Endothelial cell of umbilical vein (primary cell): ENCODE data around the gene TSPAN13. TPM values are rescaled to one million over a fixed set of nuclear protein-coding genes. Genes with fewer than 3 reads are reported as not detected.

Experiments used
- BruUV-seq: library from RNA; stranded (reverse); fragments of 400-500 nt; replicated peaks from 2 replicates; lab custom pipeline; 2021; lab: Mats Ljungman, UMichigan
- CTCF ChIA-PET: fragments of 300-600, 350-600 bp; sonication (Branson Sonifier 250); formaldehyde crosslinking; loops from one replicate; lab custom pipeline; 2021; ENCODE audit warnings: antibody characterized with exemption, inconsistent platforms; lab: Charles Lee
- POLR2A ChIA-PET: fragments of 300-600, 350-600 bp; sonication (Branson Sonifier 250); formaldehyde crosslinking; loops from one replicate; lab custom pipeline; 2021; ENCODE audit warnings: antibody characterized with exemption, inconsistent platforms; lab: Charles Lee
- DNase-seq: peaks from one replicate; pipeline ENCODE4 v3.0.0-alpha.2; 2011; ENCODE audit warnings: low read depth, low spot score
- FAIRE-seq: peaks from 2 replicates; lab custom pipeline; 2011; peaks lifted over from hg19 to GRCh38; lab: Jason Lieb, UNC
- H2AFZ ChIP-seq: 2 replicates; pipeline ENCODE4 v1.6.0; 2012; ENCODE audit warnings: low read depth, low read length, control low read depth, inconsistent platforms
- H3K27ac ChIP-seq: 2 replicates; pipeline ENCODE4 v1.5.1; 2011; ENCODE audit warnings: low read depth, mild to moderate bottlenecking, control low read depth, low read length, moderate library complexity; ENCODE audit not compliant: insufficient read depth
- H3K27me3 ChIP-seq, 2 experiments: 2 replicates each; pipeline versions ENCODE4 v1.6.0 to v1.6.1; 2011; ENCODE audit warnings: low read length in 2 of 2, mixed read lengths in 1 of 2; ENCODE audit not compliant: control insufficient read depth in 2 of 2, insufficient read depth in 2 of 2
- H3K36me3 ChIP-seq, 2 experiments: 2 replicates in 1 of 2; 3 replicates in 1 of 2; pipeline ENCODE4 v1.5.1; 2011; ENCODE audit warnings: low read length in 2 of 2, mild to moderate bottlenecking in 1 of 2, moderate library complexity in 1 of 2; ENCODE audit not compliant: control insufficient read depth in 2 of 2, insufficient read depth in 2 of 2; ENCODE audit errors: extremely low read depth in 1 of 2
- H3K4me1 ChIP-seq: 3 replicates; pipeline ENCODE4 v1.5.1; 2011; ENCODE audit warnings: mild to moderate bottlenecking, low read length; ENCODE audit not compliant: control insufficient read depth, insufficient read depth; ENCODE audit errors: extremely low read depth
- H3K4me2 ChIP-seq: 2 replicates; pipeline ENCODE4 v1.6.1; 2011; ENCODE audit warnings: low read length, control low read depth, mixed read lengths; ENCODE audit not compliant: insufficient read depth
- H3K4me3 ChIP-seq, 3 experiments: fragments of 200-600 bp in 1 of 3; sonication (generic), shearing (Covaris generic) in 1 of 3; replicated peaks in 1 of 3; 2 replicates each; pipeline ENCODE4 v1.5.1; 2011 to 2016; ENCODE audit warnings: control low read depth in 3 of 3, low read length in 3 of 3, mild to moderate bottlenecking in 2 of 3, inconsistent platforms in 1 of 3, low read depth in 1 of 3, moderate library complexity in 1 of 3; ENCODE audit not compliant: insufficient read depth in 1 of 3
- H3K79me2 ChIP-seq: 2 replicates; pipeline ENCODE4 v1.6.0; 2012; ENCODE audit warnings: low read length, inconsistent platforms; ENCODE audit not compliant: control insufficient read depth, insufficient read depth
- H3K9ac ChIP-seq: replicated peaks from 2 replicates; pipeline ENCODE3; 2011; ENCODE audit warnings: low read length, control low read depth; ENCODE audit not compliant: insufficient read depth; ENCODE audit errors: extremely low read depth
- H3K9me1 ChIP-seq: replicated peaks from 3 replicates; pipeline ENCODE4 v1.6.0; 2011; ENCODE audit warnings: mild to moderate bottlenecking, low read length; ENCODE audit not compliant: control insufficient read depth, insufficient read depth; ENCODE audit errors: extremely low read depth
- H3K9me3 ChIP-seq: replicated peaks from 2 replicates; pipeline ENCODE4 v1.5.1; 2012; ENCODE audit warnings: low read length, inconsistent platforms; ENCODE audit not compliant: control insufficient read depth, insufficient read depth
- H4K20me1 ChIP-seq: replicated peaks from 2 replicates; pipeline ENCODE3; 2011; ENCODE audit warnings: mild to moderate bottlenecking, low read length; ENCODE audit not compliant: control insufficient read depth, insufficient read depth; ENCODE audit errors: extremely low read depth
- EZH2 ChIP-seq: IDR thresholded peaks from 2 replicates; pipeline ENCODE4 v1.6.1; 2012; ENCODE audit warnings: borderline replicate concordance, low read depth, mild to moderate bottlenecking, moderate library complexity, low read length, inconsistent platforms; ENCODE audit not compliant: severe bottlenecking
- GATA2 ChIP-seq: IDR thresholded peaks from 2 replicates; pipeline ENCODE4 v1.7.0; 2011; ENCODE audit warnings: low read depth, mild to moderate bottlenecking, moderate library complexity, mixed read lengths, low read length; ENCODE audit not compliant: insufficient read length, insufficient read depth
- POLR2A ChIP-seq: IDR thresholded peaks from 2 replicates; pipeline ENCODE4 v1.6.1; 2012; ENCODE audit warnings: low read depth, mild to moderate bottlenecking, control low read depth, low read length
- POLR2AphosphoS5 ChIP-seq: IDR thresholded peaks from 2 replicates; pipeline ENCODE4 v1.6.1; 2012; ENCODE audit warnings: low read depth, mild to moderate bottlenecking, control low read depth, low read length, moderate library complexity; ENCODE audit not compliant: insufficient read depth
- dilution Hi-C: fragments of 300-500 bp; cut with MboI; formaldehyde crosslinking; loops from one replicate; pipeline ENCODE4 v1.15.0; 2019; ENCODE audit warnings: low sequenced_read_pairs; ENCODE audit not compliant: extremely low pct_ligation_motif_present
- intact Hi-C: fragments of 100-400 bp; cut with micrococcal nuclease; formaldehyde crosslinking; loops from one replicate; pipeline ENCODE4 v1.10.0; 2022
- polyA plus RNA-seq, 4 experiments: library from polyadenylated mRNA; depleted of rRNA in 3 of 4; stranded (reverse) in 3 of 4; unstranded in 1 of 4; fragments of >200 nt; gene quantifications; 2 replicates each; pipeline versions ENCODE4 v1.2.1 to v1.2.3, GENCODE V29; 2011 to 2012; ENCODE audit warnings: missing spikeins in 1 of 4
- total RNA-seq: library from RNA; stranded (reverse); gene quantifications from 2 replicates; pipeline ENCODE4 v1.2.3, GENCODE V29; 2021

TSPAN13 gene
- total and polyA plus RNA-seq, 2 donors (not counting 3 experiments of a cell fraction or from before 2014, with no cell fraction given): 13.3 to 33.0 TPM

DNA sequence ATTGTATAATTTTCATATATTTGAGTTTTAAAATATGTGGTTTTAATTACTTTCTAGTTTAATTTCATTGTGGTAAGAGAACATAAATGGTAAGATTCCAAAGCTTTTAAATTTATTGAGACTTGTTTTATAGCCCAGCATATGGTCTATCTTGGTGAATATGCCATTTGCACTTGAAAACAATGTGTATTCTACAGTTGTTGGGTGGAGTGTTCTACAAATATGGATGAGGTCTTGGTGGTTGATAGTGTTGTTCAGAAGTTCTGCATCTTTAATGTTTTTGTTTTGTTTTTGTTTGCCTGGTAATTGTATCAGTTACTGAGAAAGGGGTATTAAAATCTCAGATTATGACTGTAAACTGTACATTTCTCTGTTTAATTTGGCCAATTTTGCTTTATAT, 37.6 kb upstream of the TSPAN13 start:
- dilution Hi-C loops (no loop called here), intact Hi-C loops (no loop called here)
- CTCF ChIA-PET: no interaction called here
- POLR2A ChIA-PET: no interaction called here
- H3K79me2 ChIP-seq: no peaks in the 10 kb centered on the region
- H3K4me1 ChIP-seq: no peaks in the 10 kb centered on the region
- no peaks in the 10 kb centered on the region for H3K36me3 ChIP-seq
- no peak overlapping the region for H2AFZ ChIP-seq
- H3K9me1 ChIP-seq: no peaks in the 10 kb centered on the region
- H4K20me1 ChIP-seq: no peaks in the 10 kb centered on the region
- no TSS peak for BruUV-seq
- H3K4me3 ChIP-seq: no peak overlapping the region
- DNase-seq (no peak), FAIRE-seq (no peak)
- no peak for TF ChIP-seq POLR2A
- no peak for TF ChIP-seq POLR2AphosphoS5
- TF ChIP-seq EZH2: no peak
- TF ChIP-seq GATA2: no peak
- H3K27me3 ChIP-seq: no peaks in the 10 kb centered on the region
- H3K4me2 ChIP-seq: no peak overlapping the region
- no peak overlapping the region for H3K9ac ChIP-seq
- no peaks in the 10 kb centered on the region for H3K9me3 ChIP-seq
- no peak overlapping the region for H3K27ac ChIP-seq

DNA sequence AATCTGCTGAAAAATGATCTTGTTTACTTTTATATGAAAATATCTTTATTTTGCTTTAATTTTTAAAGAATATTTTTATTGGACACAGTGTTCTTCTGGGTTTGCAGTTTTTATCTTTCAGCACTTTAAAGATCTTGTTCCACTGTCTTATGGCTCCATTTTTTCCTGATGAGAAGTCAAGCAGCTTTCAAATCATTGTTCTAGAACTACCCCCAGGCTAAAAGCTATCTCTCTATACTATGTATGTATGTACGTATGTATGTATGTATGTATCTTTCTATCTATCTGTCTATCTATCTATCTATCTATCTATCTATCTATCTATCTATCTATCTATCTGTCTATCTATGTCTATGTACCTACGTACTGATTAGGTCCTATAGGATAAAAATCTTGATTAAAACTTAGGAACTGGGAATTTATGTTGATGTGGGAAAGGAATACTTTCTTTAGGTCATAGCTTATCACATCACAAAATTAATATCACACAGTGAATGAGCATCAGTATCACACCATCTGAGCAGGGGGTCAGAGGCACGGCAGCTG, 35.4 kb upstream of the TSPAN13 start:
- CTCF ChIA-PET: no interaction called here
- intact Hi-C loops (no loop called here), dilution Hi-C loops (no loop called here)
- Histone ChIP-seq H3K27ac (no peak overlapping the region), H3K4me2 (no peak overlapping the region), H3K4me3 (no peak overlapping the region), H4K20me1 (no peaks in the 10 kb centered on the region), H3K4me1 (no peaks in the 10 kb centered on the region), H3K36me3 (no peaks in the 10 kb centered on the region), H2AFZ (no peak overlapping the region), H3K79me2 (no peaks in the 10 kb centered on the region), H3K9ac (no peak overlapping the region), H3K9me3 (no peaks in the 10 kb centered on the region), H3K27me3 (no peaks in the 10 kb centered on the region), H3K9me1 (no peaks in the 10 kb centered on the region)
- FAIRE-seq: no peak
- DNase-seq: no peak
- no peak for TF ChIP-seq POLR2AphosphoS5
- POLR2A ChIA-PET: no interaction called here
- no TSS peak for BruUV-seq
